Measurements from ENCODE around the gene DLG2. TPM values are rescaled to one million over a fixed set of nuclear protein-coding genes. Genes with fewer than 3 reads are reported as not detected.

Gene DLG2
- total RNA-seq, 4 donors from 2014 or later: 0.18 to 8.3 (median 2.5) TPM

- Histone ChIP-seq H3K4me3 (no peak overlapping the region), H3K36me3 (no peaks in the 10 kb centered on the region), H3K27ac (no peak overlapping the region), H3K27me3 (no peaks in the 10 kb centered on the region), H3K4me1 (no peaks in the 10 kb centered on the region), H3K9me3 (no peaks in the 10 kb centered on the region)
- DNase-seq: no peak
- TF ChIP-seq CTCF (IDR thresholded peaks at IDR 0.05) (no peak), POLR2A (IDR thresholded peaks at IDR 0.05) (no peak)
Observed at GRCh38 chr11:85464283-85464682, 162.9 kb downstream of the DLG2 start.

GRCh38 chr11:85459304-85459703 is 167.8 kb downstream of the DLG2 start:
- H3K9me3 ChIP-seq: no peaks in the 10 kb centered on the region
- no peak for TF ChIP-seq CTCF (IDR thresholded peaks at IDR 0.05)
- TF ChIP-seq POLR2A (IDR thresholded peaks at IDR 0.05): no peak

GRCh38 chr11:85444479-85444878 is 182.7 kb downstream of the DLG2 start:
- Histone ChIP-seq H3K4me1 (no peaks in the 10 kb centered on the region), H3K36me3 (no peaks in the 10 kb centered on the region), H3K27ac (no peak overlapping the region), H3K4me3 (no peak overlapping the region), H3K27me3 (no peaks in the 10 kb centered on the region), H3K9me3 (no peaks in the 10 kb centered on the region)
- TF ChIP-seq CTCF (IDR thresholded peaks at IDR 0.05) (no peak), POLR2A (IDR thresholded peaks at IDR 0.05) (no peak)
- DNase-seq: no peak

More at GRCh38 chr11:85459304-85459703, 167.8 kb downstream of the DLG2 start:
- no peaks in the 10 kb centered on the region for H3K36me3 ChIP-seq
- no peak overlapping the region for H3K4me3 ChIP-seq
- H3K27ac ChIP-seq: no peak overlapping the region
- no peak for DNase-seq
- no peaks in the 10 kb centered on the region for H3K27me3 ChIP-seq
- H3K4me1 ChIP-seq: no peaks in the 10 kb centered on the region

- no peaks in the 10 kb centered on the region for H3K27me3 ChIP-seq
- no peak overlapping the region for H3K27ac ChIP-seq
- no peaks in the 10 kb centered on the region for H3K36me3 ChIP-seq
- no peaks in the 10 kb centered on the region for H3K9me3 ChIP-seq
- H3K4me1 ChIP-seq: no peaks in the 10 kb centered on the region
- no peak overlapping the region for H3K4me3 ChIP-seq
- TF ChIP-seq CTCF (IDR thresholded peaks at IDR 0.05): no peak
- TF ChIP-seq POLR2A (IDR thresholded peaks at IDR 0.05): no peak
- no peak for DNase-seq
Observed at GRCh38 chr11:85440273-85440672, 186.9 kb downstream of the DLG2 start.

- no peaks in the 10 kb centered on the region for H3K9me3 ChIP-seq
- no peaks in the 10 kb centered on the region for H3K27me3 ChIP-seq
- no peaks in the 10 kb centered on the region for H3K36me3 ChIP-seq
- TF ChIP-seq CTCF (IDR thresholded peaks at IDR 0.05): no peak
- no peak for TF ChIP-seq POLR2A (IDR thresholded peaks at IDR 0.05)
- no peak overlapping the region for H3K27ac ChIP-seq
- H3K4me1 ChIP-seq: no peaks in the 10 kb centered on the region
- no peak overlapping the region for H3K4me3 ChIP-seq
- no peak for DNase-seq
Observed at GRCh38 chr11:85438328-85438727, 188.8 kb downstream of the DLG2 start.

- DNase-seq: no peak
- TF ChIP-seq CTCF (IDR thresholded peaks at IDR 0.05) (no peak), POLR2A (IDR thresholded peaks at IDR 0.05) (no peak)
- Histone ChIP-seq H3K36me3 (no peaks in the 10 kb centered on the region), H3K27me3 (no peaks in the 10 kb centered on the region), H3K9me3 (peaks cover 0 to 7% (median 1%) of the 10 kb centered on the region in 4 donors), H3K4me3 (no peak overlapping the region), H3K27ac (no peak overlapping the region), H3K4me1 (no peaks in the 10 kb centered on the region)
Observed at GRCh38 chr11:85431319-85431718, 195.8 kb downstream of the DLG2 start.
